Activated naive CD4-positive, alpha-beta T cell treated with anti-CD3 and anti-CD28 coated beads for 36 hours (primary cell): ENCODE measurements around the gene PRMT3. TPM values are rescaled to one million over a fixed set of nuclear protein-coding genes. Genes with fewer than 3 reads are reported as not detected.
"Not testable (repeated sequence)": the region's sequence is repeated elsewhere in the genome, so short reads cannot be mapped to it uniquely, and the experiment has no call there.

Experiments used
- CTCF ChIA-PET: fragments of 350-600 bp; sonication (Branson Sonifier 250); formaldehyde crosslinking; loops from one replicate; lab custom pipeline; 2021; ENCODE audit warnings: antibody characterized with exemption; lab: Charles Lee
- DNase-seq: peaks from one replicate; pipeline ENCODE4 v3.0.0-alpha.2; 2020
- H3K27ac Mint-ChIP-seq: one replicate; pipeline ENCODE4 v1.8.0; 2021; ENCODE audit warnings: mild to moderate bottlenecking, mixed read lengths
- H3K27me3 Mint-ChIP-seq: one replicate; pipeline ENCODE4 v1.8.0; 2021; ENCODE audit warnings: low read depth, mixed read lengths
- H3K36me3 Mint-ChIP-seq: one replicate; pipeline ENCODE4 v1.8.0; 2021; ENCODE audit warnings: low read depth, mixed read lengths
- H3K4me1 Mint-ChIP-seq: one replicate; pipeline ENCODE4 v1.8.0; 2021; ENCODE audit warnings: low read depth, mixed read lengths
- H3K4me3 Mint-ChIP-seq: one replicate; pipeline ENCODE4 v1.8.0; 2021; ENCODE audit warnings: mild to moderate bottlenecking, moderate library complexity, mixed read lengths
- H3K9me3 Mint-ChIP-seq: one replicate; pipeline ENCODE4 v1.8.0; 2021; ENCODE audit warnings: mixed read lengths
- intact Hi-C: fragments of 100-400 bp; cut with micrococcal nuclease; formaldehyde crosslinking; loops from one replicate; pipeline ENCODE4 v1.15.1; 2023
- total RNA-seq, 2 experiments: library from RNA; stranded (reverse); gene quantifications; one replicate each; pipeline ENCODE4 v1.2.3, GENCODE V29; 2021

The PRMT3 gene
- total RNA-seq, 2 experiments from 2014 or later, result 31.0 to 33.2 TPM

GRCh38 chr11:20363500-20364340 is 23.8 kb upstream of the PRMT3 start, which contains the start of gene HTATIP2:
HTATIP2 (plus strand) TSS chr11:20363714; CDS start chr11:20364238, 524 bp downstream.
- H3K4me1 Mint-ChIP-seq, result peaks cover 68% of the 10 kb centered on the region
- CTCF ChIA-PET, result interaction anchor here (1.3 to 2.5 kb wide), 3 partner anchors 10 to 236 kb away, joined by 3 to 8 read pairs (median 5); no protein-coding TSS in a partner anchor
- intact Hi-C loops, result loop anchor here (1.0 to 10.0 kb wide), 4 partner anchors 24 to 1969 kb away; partner anchors contain the start of genes LDHA, NAV2, PRMT3 and ZDHHC13
- H3K4me3 Mint-ChIP-seq, result peak within 1 kb of the TSS; percentile 82
- no peaks in the 10 kb centered on the region for H3K27me3 Mint-ChIP-seq
- peak within 1 kb of the TSS; percentile 91 for H3K27ac Mint-ChIP-seq
- peaks cover 2% of the 10 kb centered on the region for H3K9me3 Mint-ChIP-seq
- H3K36me3 Mint-ChIP-seq, result peaks cover 26% of the 10 kb centered on the region
- DNase-seq, result peak; percentile 75

GRCh38 chr11:20364341-20364792 is 23.1 kb upstream of the PRMT3 start:
- Mint-ChIP-seq H3K9me3 (peaks cover 2% of the 10 kb centered on the region), H3K4me3 (peak overlapping the region; percentile 82), H3K27ac (peak overlapping the region; percentile 86), H3K36me3 (peaks cover 30% of the 10 kb centered on the region), H3K27me3 (no peaks in the 10 kb centered on the region), H3K4me1 (peaks cover 69% of the 10 kb centered on the region)
- CTCF ChIA-PET, result interaction anchor here (0.6 to 2.5 kb wide), 4 partner anchors 10 to 256 kb away, joined by 3 to 8 read pairs (median 5); no protein-coding TSS in a partner anchor
- no peak for DNase-seq
- intact Hi-C loops, result loop anchor here (5.0 to 10.0 kb wide), 3 partner anchors 652 to 1970 kb away; partner anchors contain the start of genes LDHA, NAV2 and ZDHHC13

DNA sequence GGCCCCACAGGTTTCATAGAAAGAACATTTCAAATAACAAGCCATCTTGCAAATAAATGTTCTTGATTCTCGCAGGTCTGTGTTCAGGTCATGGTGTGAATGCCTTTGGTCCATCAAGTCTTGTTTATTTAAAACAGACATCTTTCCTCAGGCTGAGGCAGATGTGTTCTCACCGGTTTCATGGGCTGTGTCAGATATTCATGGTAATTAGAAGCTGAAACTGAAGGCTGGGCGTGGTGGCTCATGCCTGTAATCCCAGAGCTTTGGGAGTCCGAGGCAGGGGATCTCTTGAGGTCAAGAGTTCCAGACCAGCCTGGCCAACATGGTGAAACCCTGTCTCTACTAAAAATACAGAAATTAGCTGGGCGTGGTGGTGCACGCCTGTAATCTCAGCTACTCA is 22.1 kb upstream of the PRMT3 start:
- peaks cover 67% of the 10 kb centered on the region for H3K4me1 Mint-ChIP-seq
- intact Hi-C loops, result loop anchor here (5.0 to 10.0 kb wide), 3 partner anchors 643 to 1971 kb away; partner anchors contain the start of genes E2F8 and LDHA
- CTCF ChIA-PET, result interaction anchor here (1.4 kb wide), 1 partner anchor 12 kb away, joined by 3 read pairs; no protein-coding TSS in a partner anchor
- not testable (repeated sequence) for DNase-seq, H3K27me3 Mint-ChIP-seq, H3K27ac Mint-ChIP-seq, H3K9me3 Mint-ChIP-seq
- peak overlapping the region; percentile 82 for H3K4me3 Mint-ChIP-seq
- H3K36me3 Mint-ChIP-seq, result peaks cover 39% of the 10 kb centered on the region

GRCh38 chr11:20367313-20367948 is 20.1 kb upstream of the PRMT3 start:
- Mint-ChIP-seq H3K4me3 (peak overlapping the region; percentile 23), H3K4me1 (peaks cover 53% of the 10 kb centered on the region), H3K27me3 (no peaks in the 10 kb centered on the region), H3K9me3 (no peaks in the 10 kb centered on the region), H3K27ac (peak overlapping the region; percentile 80), H3K36me3 (peaks cover 51% of the 10 kb centered on the region)
- CTCF ChIA-PET, result interaction anchor here (0.6 kb wide), 1 partner anchor 15 kb away, joined by 3 read pairs; no protein-coding TSS in a partner anchor
- intact Hi-C loops, result loop anchor here (1.0 to 10.0 kb wide), 4 partner anchors 20 to 1973 kb away; partner anchors contain the start of genes E2F8, LDHA and PRMT3
- peak; percentile 88 for DNase-seq

- Mint-ChIP-seq H3K4me1 (peaks cover 45% of the 10 kb centered on the region), H3K27ac (peak overlapping the region; percentile 47), H3K27me3 (no peaks in the 10 kb centered on the region), H3K9me3 (no peaks in the 10 kb centered on the region), H3K36me3 (peaks cover 51% of the 10 kb centered on the region), H3K4me3 (no peak overlapping the region)
- CTCF ChIA-PET, result interaction anchor here (1.5 to 2.4 kb wide), 2 partner anchors 9 to 14 kb away, joined by 5 to 6 read pairs; no protein-coding TSS in a partner anchor
- no peak for DNase-seq
- intact Hi-C loops, result loop anchor here (5.0 to 10.0 kb wide), 3 partner anchors 646 to 1974 kb away; partner anchors contain the start of genes E2F8 and LDHA
Measured at GRCh38 chr11:20368438-20368837, 19.1 kb upstream of the PRMT3 start.

DNA sequence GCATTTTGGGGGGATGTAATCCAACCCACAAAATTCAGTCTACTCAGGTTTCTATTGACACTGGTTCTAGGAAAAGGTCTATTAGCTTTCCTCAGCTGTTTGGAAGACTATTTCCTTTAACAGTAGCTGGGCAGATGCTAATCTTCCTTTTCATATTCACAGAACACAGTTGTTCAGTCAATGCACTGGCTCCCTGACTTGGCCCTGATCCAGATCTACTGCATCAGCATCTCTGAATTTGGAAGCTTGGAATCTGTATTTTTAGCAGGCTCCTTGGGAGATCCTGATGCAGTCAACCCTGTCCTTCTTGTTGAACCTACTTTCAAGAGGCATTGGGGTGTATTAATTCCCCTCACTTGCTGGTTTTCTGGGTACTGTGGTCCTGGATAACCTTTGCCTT is 17.7 kb upstream of the PRMT3 start:
- intact Hi-C loops, result loop anchor here (5.0 to 10.0 kb wide), 3 partner anchors 648 to 1975 kb away; partner anchors contain the start of genes E2F8 and LDHA
- Mint-ChIP-seq H3K9me3 (no peaks in the 10 kb centered on the region), H3K27me3 (no peaks in the 10 kb centered on the region), H3K27ac (no peak overlapping the region), H3K4me3 (no peak overlapping the region), H3K4me1 (peaks cover 45% of the 10 kb centered on the region), H3K36me3 (peaks cover 49% of the 10 kb centered on the region)
- DNase-seq, result no peak
- CTCF ChIA-PET, result interaction anchor here (0.7 to 2.4 kb wide), 5 partner anchors 10 to 27 kb away, joined by 3 to 6 read pairs (median 3); no protein-coding TSS in a partner anchor

- Mint-ChIP-seq H3K36me3 (peaks cover 44% of the 10 kb centered on the region), H3K4me3 (no peak overlapping the region), H3K4me1 (peaks cover 25% of the 10 kb centered on the region), H3K27ac (no peak overlapping the region), H3K27me3 (no peaks in the 10 kb centered on the region), H3K9me3 (no peaks in the 10 kb centered on the region)
- intact Hi-C loops, result no loop called here
- no peak for DNase-seq
- CTCF ChIA-PET, result interaction anchor here (0.6 to 1.5 kb wide), 2 partner anchors 25 to 130 kb away, joined by 3 read pairs; no protein-coding TSS in a partner anchor
Measured at GRCh38 chr11:20372081-20372626, 15.4 kb upstream of the PRMT3 start.

DNA sequence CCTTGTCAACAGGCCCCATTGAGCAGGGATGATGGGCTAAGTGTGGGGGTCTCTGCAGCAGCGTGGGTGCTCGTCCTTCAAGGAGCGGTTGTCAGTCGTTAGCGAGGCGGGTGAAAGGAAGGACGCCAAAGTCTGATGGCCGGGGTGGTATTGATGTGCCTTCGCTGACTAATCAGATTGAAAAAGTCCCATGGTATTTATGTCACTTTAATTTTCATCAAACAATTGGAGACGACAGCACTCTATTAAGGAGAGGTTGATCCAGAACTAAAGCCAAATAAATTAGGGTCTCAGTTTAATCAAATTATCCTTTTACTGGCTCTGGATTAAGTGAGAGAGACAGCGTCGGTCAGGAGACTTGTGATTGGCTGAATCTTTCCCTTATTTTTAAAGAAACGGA is 14.4 kb upstream of the PRMT3 start:
- peaks cover 41% of the 10 kb centered on the region for H3K36me3 Mint-ChIP-seq
- CTCF ChIA-PET, result interaction anchor here (0.7 to 1.5 kb wide), 2 partner anchors 14 to 24 kb away, joined by 3 read pairs; no protein-coding TSS in a partner anchor
- no peaks in the 10 kb centered on the region for H3K9me3 Mint-ChIP-seq
- H3K27ac Mint-ChIP-seq, result peak overlapping the region; percentile 12
- no peak for DNase-seq
- H3K27me3 Mint-ChIP-seq, result no peaks in the 10 kb centered on the region
- intact Hi-C loops, result no loop called here
- H3K4me1 Mint-ChIP-seq, result peaks cover 18% of the 10 kb centered on the region
- no peak overlapping the region for H3K4me3 Mint-ChIP-seq

- no peaks in the 10 kb centered on the region for H3K9me3 Mint-ChIP-seq
- H3K27ac Mint-ChIP-seq, result no peak overlapping the region
- DNase-seq, result no peak
- intact Hi-C loops, result no loop called here
- peaks cover 13% of the 10 kb centered on the region for H3K4me1 Mint-ChIP-seq
- no peaks in the 10 kb centered on the region for H3K27me3 Mint-ChIP-seq
- no peak overlapping the region for H3K4me3 Mint-ChIP-seq
- CTCF ChIA-PET, result no interaction called here
- H3K36me3 Mint-ChIP-seq, result peaks cover 38% of the 10 kb centered on the region
Measured at GRCh38 chr11:20373568-20374209, 13.8 kb upstream of the PRMT3 start.

DNA sequence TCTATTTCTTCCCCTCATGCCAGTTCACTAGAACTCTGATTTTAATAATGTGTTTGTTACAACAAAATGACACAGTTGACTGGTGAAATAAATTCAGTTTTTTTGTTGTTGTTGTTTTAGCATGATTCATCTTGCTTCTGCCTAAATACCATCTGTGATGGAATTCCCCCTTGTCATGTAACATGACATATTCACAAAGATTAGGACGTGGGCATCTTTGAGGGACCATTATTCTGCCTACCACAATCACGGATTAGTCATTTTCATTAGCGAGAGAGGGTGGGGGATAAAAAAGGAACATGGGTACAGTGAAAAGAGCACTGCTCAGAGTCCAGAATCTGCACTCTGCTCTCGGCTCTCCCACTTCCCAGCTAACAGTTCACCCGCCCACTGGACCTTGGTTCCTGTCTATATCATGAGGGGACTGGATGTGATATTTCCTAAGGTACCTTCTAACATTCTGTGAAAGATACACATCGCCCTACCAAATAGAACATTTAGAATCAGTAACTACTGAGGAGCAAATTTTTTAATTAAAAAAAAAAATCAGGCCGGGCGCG is 12.7 kb upstream of the PRMT3 start:
- H3K4me3 Mint-ChIP-seq, result no peak overlapping the region
- no peak for DNase-seq
- CTCF ChIA-PET, result no interaction called here
- peaks cover 11% of the 10 kb centered on the region for H3K4me1 Mint-ChIP-seq
- H3K9me3 Mint-ChIP-seq, result no peaks in the 10 kb centered on the region
- no peak overlapping the region for H3K27ac Mint-ChIP-seq
- H3K36me3 Mint-ChIP-seq, result peaks cover 39% of the 10 kb centered on the region
- no peaks in the 10 kb centered on the region for H3K27me3 Mint-ChIP-seq
- intact Hi-C loops, result no loop called here
